RWPE2 (cell line): ENCODE measurements around the gene MYO10.

Source experiments
- ATAC-seq: fragments of 200-7000 bp; cut with Tn5 transposase; 3 replicates; pipeline ENCODE4 v1.9.1; 2021; ENCODE audit warnings: low read depth
- DNase-seq: peaks from one replicate; pipeline ENCODE4 v3.0.0-alpha.2; 2020; ENCODE audit warnings: low spot score
- H3K27ac ChIP-seq: fragments of 450-650 bp; 2 replicates; pipeline ENCODE4 v1.5.1; 2017; ENCODE audit warnings: mild to moderate bottlenecking; ENCODE audit not compliant: poor library complexity, severe bottlenecking
- H3K27me3 ChIP-seq: fragments of 250-450 bp; sonication (Bioruptor Pico); 2 replicates; pipeline ENCODE4 v1.5.1; 2021; ENCODE audit warnings: mild to moderate bottlenecking, moderate library complexity; ENCODE audit not compliant: insufficient read depth, poor library complexity, severe bottlenecking
- H3K36me3 ChIP-seq: fragments of 250-450 bp; sonication (Bioruptor Pico); 2 replicates; pipeline ENCODE4 v1.5.1; 2020; ENCODE audit warnings: low read depth, mild to moderate bottlenecking, moderate library complexity
- H3K4me1 ChIP-seq: fragments of 250-450 bp; sonication (Bioruptor Pico); 2 replicates; pipeline ENCODE4 v1.5.1; 2021; ENCODE audit warnings: mild to moderate bottlenecking, moderate library complexity; ENCODE audit not compliant: insufficient read depth, poor library complexity, severe bottlenecking
- H3K4me3 ChIP-seq: fragments of 250-450 bp; sonication (Bioruptor Pico); 2 replicates; pipeline ENCODE4 v1.5.1; 2021; ENCODE audit warnings: mild to moderate bottlenecking, moderate library complexity; ENCODE audit not compliant: severe bottlenecking
- H3K9me3 ChIP-seq: fragments of 250-450 bp; sonication (Bioruptor Pico); 2 replicates; pipeline ENCODE4 v1.5.1; 2021; ENCODE audit warnings: mild to moderate bottlenecking, moderate library complexity; ENCODE audit not compliant: severe bottlenecking
- CTCF ChIP-seq: fragments of 450-650 bp; IDR thresholded peaks from one replicate; pipeline ENCODE4 v1.5.1; 2017; ENCODE audit warnings: mild to moderate bottlenecking, moderate library complexity; ENCODE audit not compliant: poor library complexity, severe bottlenecking

Gene MYO10

GRCh38 chr5:16914584-16914983, 21.5 kb downstream of the MYO10 start:
- DNase-seq: no peak
- Histone ChIP-seq H3K27me3 (no peaks in the 10 kb centered on the region), H3K4me3 (no peak overlapping the region), H3K9me3 (no peaks in the 10 kb centered on the region), H3K27ac (peak overlapping the region; percentile 93), H3K4me1 (peaks cover 79% of the 10 kb centered on the region), H3K36me3 (peaks cover 11% of the 10 kb centered on the region)
- TF ChIP-seq CTCF: no peak
- ATAC-seq: no peak

- H3K9me3 ChIP-seq: no peaks in the 10 kb centered on the region
- no peaks in the 10 kb centered on the region for H3K27me3 ChIP-seq
- no peak for TF ChIP-seq CTCF
- no peak for DNase-seq
- H3K4me3 ChIP-seq: no peak overlapping the region
- H3K36me3 ChIP-seq: peaks cover 11% of the 10 kb centered on the region
- ATAC-seq: no peak; the same call in 2 of the 3 replicates
- peak overlapping the region; percentile 93 for H3K27ac ChIP-seq
- peaks cover 76% of the 10 kb centered on the region for H3K4me1 ChIP-seq
Measured at GRCh38 chr5:16914108-16914435, 22.0 kb downstream of the MYO10 start.

- H3K4me1 ChIP-seq: peaks cover 70% of the 10 kb centered on the region
- H3K4me3 ChIP-seq: no peak overlapping the region
- H3K27me3 ChIP-seq: no peaks in the 10 kb centered on the region
- H3K27ac ChIP-seq: peak overlapping the region; percentile 93
- DNase-seq: peak; percentile 92
- ATAC-seq: peak; percentile 91
- no peak for TF ChIP-seq CTCF
- no peaks in the 10 kb centered on the region for H3K9me3 ChIP-seq
- peaks cover 15% of the 10 kb centered on the region for H3K36me3 ChIP-seq
Measured at GRCh38 chr5:16913187-16914107, 22.6 kb downstream of the MYO10 start.

GRCh38 chr5:16912080-16912479, 24.0 kb downstream of the MYO10 start:
- H3K27ac ChIP-seq: peak overlapping the region; percentile 93
- peaks cover 18% of the 10 kb centered on the region for H3K36me3 ChIP-seq
- no peaks in the 10 kb centered on the region for H3K9me3 ChIP-seq
- ATAC-seq (no peak), DNase-seq (no peak)
- H3K4me1 ChIP-seq: peaks cover 58% of the 10 kb centered on the region
- H3K4me3 ChIP-seq: no peak overlapping the region
- TF ChIP-seq CTCF: no peak
- no peaks in the 10 kb centered on the region for H3K27me3 ChIP-seq

- no peak overlapping the region for H3K27ac ChIP-seq
- no peak for TF ChIP-seq CTCF
- peaks cover 10% of the 10 kb centered on the region; the same call in 1 of the 2 replicates for H3K36me3 ChIP-seq
- H3K27me3 ChIP-seq: no peaks in the 10 kb centered on the region
- H3K9me3 ChIP-seq: no peaks in the 10 kb centered on the region
- ATAC-seq (no peak), DNase-seq (no peak)
- H3K4me1 ChIP-seq: peaks cover 42% of the 10 kb centered on the region
- H3K4me3 ChIP-seq: no peak overlapping the region
Measured at GRCh38 chr5:16909464-16909863, 26.6 kb downstream of the MYO10 start.
